ENCODE measurements around the gene CASK. TPM values are rescaled to one million over a fixed set of nuclear protein-coding genes. Genes with fewer than 3 reads are reported as not detected.

Gene CASK
- total and polyA plus RNA-seq, 9 of the 15 experiments (the other 6 are each of a cell fraction or from before 2014, with no cell fraction given): 1.3 to 7.4 (median 5.2) TPM

DNA sequence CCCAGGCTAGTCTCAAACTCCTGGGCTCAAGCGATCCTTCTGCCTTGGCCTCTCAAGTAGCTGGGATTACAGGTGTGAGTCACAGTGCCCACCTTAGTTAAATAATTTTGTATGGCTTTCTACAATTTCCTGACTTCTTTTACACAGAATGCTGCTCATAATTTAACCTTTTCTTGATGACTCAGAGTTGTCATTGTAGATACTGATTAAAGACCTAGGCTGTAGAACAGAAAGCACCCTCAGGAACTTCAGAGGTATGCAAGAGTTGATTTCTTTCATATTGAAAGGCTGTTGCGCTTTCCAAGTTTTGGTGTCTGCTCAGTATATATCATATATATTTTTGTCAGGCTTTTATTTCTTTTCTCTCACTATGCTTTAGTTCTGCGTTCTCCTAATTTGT lies 255.7 kb downstream of the CASK start:
- POLR2A ChIA-PET: no interaction called here

DNA sequence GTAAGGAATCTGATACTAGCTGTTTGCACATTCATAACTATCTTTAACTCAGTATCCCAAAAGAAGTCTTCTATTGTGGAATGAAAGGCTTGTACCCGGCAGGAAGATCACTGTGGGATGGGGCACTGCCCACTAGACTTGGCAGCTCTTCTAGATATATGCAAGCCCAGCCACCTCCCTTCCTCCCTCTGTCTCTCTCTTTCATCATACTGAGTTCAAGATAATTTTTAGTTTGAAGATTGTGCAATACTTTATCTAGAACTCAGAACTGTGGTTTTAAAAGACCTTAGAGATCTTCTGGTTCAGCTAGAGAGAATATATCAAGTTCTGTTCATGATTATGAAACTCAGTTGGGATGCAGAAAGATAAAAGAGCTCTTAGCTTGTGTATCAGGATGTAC lies 257.1 kb downstream of the CASK start:
- in situ Hi-C loops (cut with MboI) (no loop called here), intact Hi-C loops (cut with micrococcal nuclease) (no loop called here)
- FAIRE-seq: no peak
- peak; percentile 56; the same call in 2 of the 3 replicates for ATAC-seq
- H3K4me1 ChIP-seq (replicated peaks in 1 of 2; ENCODE audit: control insufficient read depth in 2 of 2, insufficient read depth in 2 of 2, low read length in 2 of 2): peaks cover 0 to 3% of the 10 kb centered on the region in 2 experiments; a peak in 2 of 5 replicates
- H3K27me3 ChIP-seq (ENCODE audit: control insufficient read depth in 2 of 2, insufficient read depth in 2 of 2, low read length in 2 of 2): no peaks in the 10 kb centered on the region
- 13% methylated on average over 1 of the region's 1 CpG for WGBS (ENCODE audit: insufficient coverage, low coverage, missing lambda C conversion rate)
- no peak overlapping the region for H3K4me3 ChIP-seq
- no peak overlapping the region for H2AFZ ChIP-seq (ENCODE audit: low read depth, low read length)
- no peaks in the 10 kb centered on the region for H3K9me3 ChIP-seq (replicated peaks; ENCODE audit: control insufficient read depth, insufficient read depth, low read depth, low read length)
- H4K20me1 ChIP-seq (replicated peaks; ENCODE audit: control insufficient read depth, insufficient read depth, low read length): no peaks in the 10 kb centered on the region
- H3K36me3 ChIP-seq (ENCODE audit: control insufficient read depth, insufficient read depth, low read length): no peaks in the 10 kb centered on the region
- no peak overlapping the region for H3K4me2 ChIP-seq (ENCODE audit: insufficient read depth, low read length)
- BruUV-seq (replicated peaks): no TSS peak
- H3K9ac ChIP-seq (ENCODE audit: insufficient read depth in 1 of 2, low read depth in 2 of 2, low read length in 2 of 2): no peak overlapping the region
- H3K79me2 ChIP-seq (ENCODE audit: control insufficient read depth, insufficient read depth, low read length): no peaks in the 10 kb centered on the region
- CTCF ChIA-PET (ENCODE audit: low intra/inter-chr PET ratio): no interaction called here
- POLR2A ChIA-PET: interaction anchor here (0.7 to 1.0 kb wide), 2 partner anchors 15 to 41 kb away, joined by 3 read pairs; no protein-coding TSS in a partner anchor
- no peak overlapping the region for H3K27ac ChIP-seq (ENCODE audit: extremely low read depth, low read depth, low read length)
- H3K9me1 ChIP-seq (ENCODE audit: control insufficient read depth, insufficient read depth, low read length): no peaks in the 10 kb centered on the region
- no peak for DNase-seq (ENCODE audit: extremely low read depth in 1 of 4, low spot score in 3 of 4)
- TF ChIP-seq CC2D1A (IDR thresholded peaks at IDR 0.05) (no peak), FOXA1 (IDR thresholded peaks at IDR 0.05; ENCODE audit: borderline replicate concordance) (no peak), RNF2 (IDR thresholded peaks at IDR 0.05) (no peak), RAD21 (CRISPR knock-in tag; conservative IDR thresholded peaks at IDR 0.05 in 1 of 2, IDR thresholded peaks at IDR 0.05 in 1 of 2) (0 out of 4 replicates have a peak, but pooled peaks of 1 of the 2 experiments have one; percentile 13), ZNF75A (CRISPR knock-in tag; IDR thresholded peaks at IDR 0.05) (no peak)
- TF ChIP-seq, protein P1, sequence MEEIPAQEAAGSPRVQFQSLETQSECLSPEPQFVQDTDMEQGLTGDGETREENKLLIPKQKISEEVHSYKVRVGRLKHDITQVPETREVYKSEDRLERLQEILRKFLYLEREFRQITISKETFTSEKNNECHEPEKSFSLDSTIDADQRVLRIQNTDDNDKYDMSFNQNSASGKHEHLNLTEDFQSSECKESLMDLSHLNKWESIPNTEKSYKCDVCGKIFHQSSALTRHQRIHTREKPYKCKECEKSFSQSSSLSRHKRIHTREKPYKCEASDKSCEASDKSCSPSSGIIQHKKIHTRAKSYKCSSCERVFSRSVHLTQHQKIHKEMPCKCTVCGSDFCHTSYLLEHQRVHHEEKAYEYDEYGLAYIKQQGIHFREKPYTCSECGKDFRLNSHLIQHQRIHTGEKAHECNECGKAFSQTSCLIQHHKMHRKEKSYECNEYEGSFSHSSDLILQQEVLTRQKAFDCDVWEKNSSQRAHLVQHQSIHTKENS (CRISPR knock-in tag; IDR thresholded peaks at IDR 0.05): no peak
- TF ChIP-seq, protein P2, sequence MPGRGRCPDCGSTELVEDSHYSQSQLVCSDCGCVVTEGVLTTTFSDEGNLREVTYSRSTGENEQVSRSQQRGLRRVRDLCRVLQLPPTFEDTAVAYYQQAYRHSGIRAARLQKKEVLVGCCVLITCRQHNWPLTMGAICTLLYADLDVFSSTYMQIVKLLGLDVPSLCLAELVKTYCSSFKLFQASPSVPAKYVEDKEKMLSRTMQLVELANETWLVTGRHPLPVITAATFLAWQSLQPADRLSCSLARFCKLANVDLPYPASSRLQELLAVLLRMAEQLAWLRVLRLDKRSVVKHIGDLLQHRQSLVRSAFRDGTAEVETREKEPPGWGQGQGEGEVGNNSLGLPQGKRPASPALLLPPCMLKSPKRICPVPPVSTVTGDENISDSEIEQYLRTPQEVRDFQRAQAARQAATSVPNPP (IDR thresholded peaks at IDR 0.05; ENCODE audit: borderline replicate concordance, insufficient read depth, insufficient read length): no peak
- TF ChIP-seq, protein P3, sequence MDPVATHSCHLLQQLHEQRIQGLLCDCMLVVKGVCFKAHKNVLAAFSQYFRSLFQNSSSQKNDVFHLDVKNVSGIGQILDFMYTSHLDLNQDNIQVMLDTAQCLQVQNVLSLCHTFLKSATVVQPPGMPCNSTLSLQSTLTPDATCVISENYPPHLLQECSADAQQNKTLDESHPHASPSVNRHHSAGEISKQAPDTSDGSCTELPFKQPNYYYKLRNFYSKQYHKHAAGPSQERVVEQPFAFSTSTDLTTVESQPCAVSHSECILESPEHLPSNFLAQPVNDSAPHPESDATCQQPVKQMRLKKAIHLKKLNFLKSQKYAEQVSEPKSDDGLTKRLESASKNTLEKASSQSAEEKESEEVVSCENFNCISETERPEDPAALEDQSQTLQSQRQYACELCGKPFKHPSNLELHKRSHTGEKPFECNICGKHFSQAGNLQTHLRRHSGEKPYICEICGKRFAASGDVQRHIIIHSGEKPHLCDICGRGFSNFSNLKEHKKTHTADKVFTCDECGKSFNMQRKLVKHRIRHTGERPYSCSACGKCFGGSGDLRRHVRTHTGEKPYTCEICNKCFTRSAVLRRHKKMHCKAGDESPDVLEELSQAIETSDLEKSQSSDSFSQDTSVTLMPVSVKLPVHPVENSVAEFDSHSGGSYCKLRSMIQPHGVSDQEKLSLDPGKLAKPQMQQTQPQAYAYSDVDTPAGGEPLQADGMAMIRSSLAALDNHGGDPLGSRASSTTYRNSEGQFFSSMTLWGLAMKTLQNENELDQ (CRISPR knock-in tag; IDR thresholded peaks at IDR 0.05; ENCODE audit: borderline replicate concordance): no peak

More for the DNA sequence above, 255.7 kb downstream of the CASK start:
- Histone ChIP-seq H3K4me1 (replicated peaks in 1 of 2; ENCODE audit: control insufficient read depth in 2 of 2, insufficient read depth in 2 of 2, low read length in 2 of 2) (peaks cover 0 to 3% of the 10 kb centered on the region in 2 experiments; a peak in 2 of 5 replicates), H3K79me2 (ENCODE audit: control insufficient read depth, insufficient read depth, low read length) (no peaks in the 10 kb centered on the region), H2AFZ (ENCODE audit: low read depth, low read length) (no peak overlapping the region), H4K20me1 (replicated peaks; ENCODE audit: control insufficient read depth, insufficient read depth, low read length) (no peaks in the 10 kb centered on the region), H3K36me3 (ENCODE audit: control insufficient read depth, insufficient read depth, low read length) (no peaks in the 10 kb centered on the region), H3K27ac (ENCODE audit: extremely low read depth, low read depth, low read length) (no peak overlapping the region), H3K9me1 (ENCODE audit: control insufficient read depth, insufficient read depth, low read length) (no peaks in the 10 kb centered on the region), H3K4me3 (no peak overlapping the region), H3K4me2 (ENCODE audit: insufficient read depth, low read length) (no peak overlapping the region), H3K27me3 (ENCODE audit: control insufficient read depth in 2 of 2, insufficient read depth in 2 of 2, low read length in 2 of 2) (no peaks in the 10 kb centered on the region), H3K9ac (ENCODE audit: insufficient read depth in 1 of 2, low read depth in 2 of 2, low read length in 2 of 2) (no peak overlapping the region), H3K9me3 (replicated peaks; ENCODE audit: control insufficient read depth, insufficient read depth, low read depth, low read length) (no peaks in the 10 kb centered on the region)
- in situ Hi-C loops (cut with MboI): no loop called here
- CTCF ChIA-PET (ENCODE audit: low intra/inter-chr PET ratio): interaction anchor here (0.6 kb wide), 1 partner anchor 21 kb away, joined by 3 read pairs; the partner anchor contains the start of gene GPR34
- BruUV-seq (replicated peaks): no TSS peak
- DNase-seq (ENCODE audit: extremely low read depth in 1 of 4, low spot score in 3 of 4): no peak
- FAIRE-seq: no peak
- intact Hi-C loops (cut with micrococcal nuclease): no loop called here
- WGBS (ENCODE audit: insufficient coverage, low coverage, missing lambda C conversion rate): 59% methylated on average over 3 of the region's 3 CpGs
- TF ChIP-seq U2AF1 (optimal IDR thresholded peaks at IDR 0.05; ENCODE audit: low read depth, low read length) (no peak), CTBP1 (IDR thresholded peaks at IDR 0.05; ENCODE audit: borderline replicate concordance) (no peak), RFX1 (IDR thresholded peaks at IDR 0.05) (no peak), ZNF717 (CRISPR knock-in tag; IDR thresholded peaks at IDR 0.05) (no peak), RBM17 (IDR thresholded peaks at IDR 0.05; ENCODE audit: borderline replicate concordance, low read depth, low read length) (no peak), JUND (IDR thresholded peaks at IDR 0.05; ENCODE audit: borderline replicate concordance, low read depth, low read length) (0 out of 2 replicates have a peak, but pooled peaks have one; percentile 11), JUND (tag; IDR thresholded peaks at IDR 0.05; ENCODE audit: borderline replicate concordance, low read depth, low read length) (no peak), KLF1 (tag; IDR thresholded peaks at IDR 0.05) (no peak), HDAC6 (IDR thresholded peaks at IDR 0.05; ENCODE audit: low read depth, low read length) (no peak)
- ATAC-seq: no peak
